ENCODE measurements around the gene PLCD3. TPM values are rescaled to one million over a fixed set of nuclear protein-coding genes. Genes with fewer than 3 reads are reported as not detected.

PLCD3 gene
- total RNA-seq, 2 donors from 2014 or later = 92.1 to 132 TPM

- peak; percentile 71 to 77 for ATAC-seq
These were observed 21.4 kb downstream of the PLCD3 start for GRCh38 chr17:45110676-45111611.

GRCh38 chr17:45108595-45109521 is 23.5 kb downstream of the PLCD3 start:
- ATAC-seq = no peak
- no peak for DNase-seq
- intact Hi-C loops (cut with DNase I) = no loop called here

More at GRCh38 chr17:45110676-45111611, 21.4 kb downstream of the PLCD3 start:
- intact Hi-C loops (cut with DNase I) = no loop called here
- DNase-seq = peak; percentile 56

GRCh38 chr17:45108051-45108450 is 24.3 kb downstream of the PLCD3 start:
- DNase-seq (no peak), ATAC-seq (no peak)
- intact Hi-C loops (cut with DNase I) = no loop called here

- ATAC-seq (no peak), DNase-seq (no peak)
- intact Hi-C loops (cut with DNase I) = no loop called here
These were observed 24.9 kb downstream of the PLCD3 start for GRCh38 chr17:45107293-45108010.

GRCh38 chr17:45106582-45106981 is 25.7 kb downstream of the PLCD3 start:
- intact Hi-C loops (cut with DNase I) = no loop called here
- DNase-seq (no peak), ATAC-seq (no peak)

- ATAC-seq (no peak), DNase-seq (no peak)
- intact Hi-C loops (cut with DNase I) = no loop called here
These were observed 26.2 kb downstream of the PLCD3 start for GRCh38 chr17:45106096-45106495.

- intact Hi-C loops (cut with DNase I) = no loop called here
- DNase-seq = no peak
- no peak for ATAC-seq
These were observed 27.2 kb downstream of the PLCD3 start for GRCh38 chr17:45104907-45105624.

- ATAC-seq (no peak), DNase-seq (no peak)
- intact Hi-C loops (cut with DNase I) = no loop called here
These were observed 27.8 kb downstream of the PLCD3 start for GRCh38 chr17:45104497-45104896.

GRCh38 chr17:45104029-45104428 is 28.3 kb downstream of the PLCD3 start:
- DNase-seq = no peak
- intact Hi-C loops (cut with DNase I) = no loop called here
- peak in 1 of 2 donors; percentile 42 for ATAC-seq

GRCh38 chr17:45103269-45103795 is 29.0 kb downstream of the PLCD3 start:
- intact Hi-C loops (cut with DNase I) = no loop called here
- ATAC-seq (peak; percentile 58 to 71), DNase-seq (peak; percentile 54)

- DNase-seq (no peak), ATAC-seq (no peak)
- intact Hi-C loops (cut with DNase I) = no loop called here
These were observed 29.5 kb downstream of the PLCD3 start for GRCh38 chr17:45102856-45103255.

GRCh38 chr17:45101883-45102811 is 30.2 kb downstream of the PLCD3 start:
- DNase-seq (no peak), ATAC-seq (peak in 1 of 2 donors; percentile 12)
- intact Hi-C loops (cut with DNase I) = no loop called here

- intact Hi-C loops (cut with DNase I) = no loop called here
- DNase-seq (no peak), ATAC-seq (no peak)
These were observed 30.8 kb downstream of the PLCD3 start for GRCh38 chr17:45101546-45101882.

GRCh38 chr17:45098869-45099616 is 33.3 kb downstream of the PLCD3 start:
- intact Hi-C loops (cut with DNase I) = loop anchor here (2.0 to 10.0 kb wide), 4 partner anchors 33 to 184 kb away; partner anchors contain the start of genes GFAP (in 2 of the 2) and PLCD3 (in 2 of the 2)
- DNase-seq = peak; percentile 87
- peak; percentile 79 to 80 for ATAC-seq

- intact Hi-C loops (cut with DNase I) = loop anchor here (2.0 to 10.0 kb wide), 4 partner anchors 34 to 183 kb away; partner anchors contain the start of genes GFAP (in 2 of the 2) and PLCD3 (in 2 of the 2)
- peak in 1 of 2 donors; percentile 2 for ATAC-seq
- DNase-seq = no peak
These were observed 34.0 kb downstream of the PLCD3 start for GRCh38 chr17:45098081-45098868.
